SU-DHL-6 (cell line): ENCODE data around the gene HEY2.
A peak's percentile ranks its signal among the peaks of the same experiment; 100 is the strongest.

Source experiments
- H2AFZ ChIP-seq: fragments of 200-600 bp; sonication (generic); 2 replicates; pipeline ENCODE4 v1.6.1; 2014; ENCODE audit warnings: low read depth, mild to moderate bottlenecking, moderate library complexity, mixed read lengths, antibody characterized with exemption, low read length; ENCODE audit not compliant: severe bottlenecking
- H3F3A ChIP-seq: fragments of 200-600 bp; shearing (Covaris generic); 2 replicates; pipeline ENCODE4 v1.6.0; 2016; ENCODE audit warnings: antibody characterized with exemption, mild to moderate bottlenecking; ENCODE audit not compliant: insufficient read depth
- H3K27ac ChIP-seq: fragments of 200-600 bp; sonication (generic); 2 replicates; pipeline ENCODE4 v1.5.1; 2016; ENCODE audit warnings: low read depth, mild to moderate bottlenecking, low read length, moderate library complexity, mixed read lengths
- H3K27me3 ChIP-seq: fragments of 200-600 bp; sonication (generic), shearing (Covaris generic); 2 replicates; pipeline ENCODE4 v1.6.0; 2014; ENCODE audit warnings: mild to moderate bottlenecking, low read length
- H3K36me3 ChIP-seq: fragments of 200-600 bp; sonication (generic); 2 replicates; pipeline ENCODE4 v1.6.1; 2014; ENCODE audit warnings: mild to moderate bottlenecking, low read length, mixed read lengths
- H3K4me2 ChIP-seq: fragments of 300-600, 200-600 bp; shearing (Covaris generic), sonication (generic); 2 replicates; pipeline ENCODE4 v1.6.0; 2014; ENCODE audit warnings: low read length, low read depth, mild to moderate bottlenecking; ENCODE audit not compliant: poor library complexity, severe bottlenecking
- H3K4me3 ChIP-seq: fragments of 200-600 bp; sonication (generic); 2 replicates; pipeline ENCODE4 v1.5.1; 2014; ENCODE audit warnings: antibody characterized with exemption, low read length, mild to moderate bottlenecking, mixed read lengths; ENCODE audit not compliant: insufficient read depth, poor library complexity, severe bottlenecking
- H3K79me2 ChIP-seq: fragments of 200-600 bp; sonication (generic); 2 replicates; pipeline ENCODE4 v1.6.1; 2014; ENCODE audit warnings: mild to moderate bottlenecking, low read length, moderate library complexity; ENCODE audit not compliant: insufficient read depth
- H3K9ac ChIP-seq: fragments of 200-600 bp; sonication (generic); 2 replicates; pipeline ENCODE4 v1.7.0; 2014; ENCODE audit warnings: mild to moderate bottlenecking, low read length
- H3K9me2 ChIP-seq: fragments of 200-600 bp; sonication (generic); replicated peaks from 2 replicates; pipeline ENCODE4 v1.6.1; 2014; ENCODE audit warnings: low read length; ENCODE audit not compliant: insufficient read depth
- H3K9me3 ChIP-seq: fragments of 200-600 bp; sonication (generic); 2 replicates; pipeline ENCODE4 v1.6.1; 2014; ENCODE audit warnings: low read length, mixed read lengths; ENCODE audit not compliant: insufficient read depth
- H4K20me1 ChIP-seq: fragments of 200-600 bp; sonication (generic); 2 replicates; pipeline ENCODE4 v1.6.1; 2014; ENCODE audit warnings: low read depth, mild to moderate bottlenecking, antibody characterized with exemption, low read length, moderate library complexity, mixed read lengths
- EZH2phosphoT487 ChIP-seq: fragments of 200-600 bp; sonication (generic), shearing (Covaris generic); conservative IDR thresholded peaks from 2 replicates; pipeline ENCODE4 v1.6.1; 2018; ENCODE audit warnings: mild to moderate bottlenecking, antibody characterized with exemption, low read length, moderate library complexity, mixed read lengths
- TF ChIP-seq, protein P1 (sequence below): fragments of 200-600 bp; sonication (generic); IDR thresholded peaks from one replicate; pipeline ENCODE4 v1.5.1; 2017; ENCODE audit warnings: antibody characterized with exemption, mild to moderate bottlenecking, low read length, moderate library complexity; ENCODE audit not compliant: insufficient read depth, poor library complexity, severe bottlenecking

The HEY2 gene

DNA sequence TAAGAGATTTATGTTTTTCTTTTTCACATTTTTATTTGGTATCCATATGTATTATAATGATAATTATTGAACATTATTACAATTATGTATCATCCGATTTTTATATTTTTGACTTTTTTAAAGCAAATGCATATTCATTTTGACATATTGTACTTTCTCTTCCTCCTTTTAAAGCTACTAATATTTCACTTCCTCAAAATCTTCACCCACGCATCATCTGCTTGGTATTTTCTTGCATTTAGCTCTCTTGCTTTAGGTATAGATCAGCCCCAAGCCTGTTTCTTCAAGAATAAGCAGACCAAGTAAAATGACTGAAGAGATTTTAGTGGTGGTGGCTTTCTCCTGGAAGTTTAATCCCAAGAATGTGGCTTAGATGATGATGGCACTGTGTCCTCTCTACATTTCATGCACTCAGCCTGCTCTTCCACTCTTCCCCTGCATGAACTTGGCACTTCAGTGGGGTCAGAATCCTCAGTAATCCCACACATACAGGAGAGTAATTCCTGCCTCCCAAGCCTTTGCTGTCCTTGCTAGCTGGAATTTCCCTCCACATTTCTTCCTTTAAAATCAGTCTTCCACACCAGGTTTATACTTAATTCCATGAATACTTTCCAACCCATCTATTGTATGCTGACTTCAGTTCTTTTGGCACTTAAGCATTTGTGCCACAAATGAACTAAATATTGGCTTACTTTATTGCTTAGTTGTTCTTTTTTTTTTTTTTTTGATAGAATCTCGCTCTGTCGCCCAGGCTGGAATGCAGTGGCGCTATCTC lies 49.5 kb downstream of the HEY2 start:
- Histone ChIP-seq H3K36me3 (peaks cover 8% of the 10 kb centered on the region), H3K9ac (peak overlapping the region; percentile 55), H3K4me3 (peak overlapping the region; percentile 32), H2AFZ (no peak overlapping the region), H3K27ac (peak overlapping the region; percentile 97), H3F3A (peaks cover 26% of the 10 kb centered on the region), H3K9me3 (no peaks in the 10 kb centered on the region), H4K20me1 (no peaks in the 10 kb centered on the region), H3K79me2 (peaks cover 88% of the 10 kb centered on the region), H3K4me2 (peak overlapping the region; percentile 87), H3K27me3 (no peaks in the 10 kb centered on the region), H3K9me2 (no peaks in the 10 kb centered on the region)
- TF ChIP-seq EZH2phosphoT487, result no peak
- TF ChIP-seq, protein P1, sequence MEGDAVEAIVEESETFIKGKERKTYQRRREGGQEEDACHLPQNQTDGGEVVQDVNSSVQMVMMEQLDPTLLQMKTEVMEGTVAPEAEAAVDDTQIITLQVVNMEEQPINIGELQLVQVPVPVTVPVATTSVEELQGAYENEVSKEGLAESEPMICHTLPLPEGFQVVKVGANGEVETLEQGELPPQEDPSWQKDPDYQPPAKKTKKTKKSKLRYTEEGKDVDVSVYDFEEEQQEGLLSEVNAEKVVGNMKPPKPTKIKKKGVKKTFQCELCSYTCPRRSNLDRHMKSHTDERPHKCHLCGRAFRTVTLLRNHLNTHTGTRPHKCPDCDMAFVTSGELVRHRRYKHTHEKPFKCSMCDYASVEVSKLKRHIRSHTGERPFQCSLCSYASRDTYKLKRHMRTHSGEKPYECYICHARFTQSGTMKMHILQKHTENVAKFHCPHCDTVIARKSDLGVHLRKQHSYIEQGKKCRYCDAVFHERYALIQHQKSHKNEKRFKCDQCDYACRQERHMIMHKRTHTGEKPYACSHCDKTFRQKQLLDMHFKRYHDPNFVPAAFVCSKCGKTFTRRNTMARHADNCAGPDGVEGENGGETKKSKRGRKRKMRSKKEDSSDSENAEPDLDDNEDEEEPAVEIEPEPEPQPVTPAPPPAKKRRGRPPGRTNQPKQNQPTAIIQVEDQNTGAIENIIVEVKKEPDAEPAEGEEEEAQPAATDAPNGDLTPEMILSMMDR, result no peak

DNA sequence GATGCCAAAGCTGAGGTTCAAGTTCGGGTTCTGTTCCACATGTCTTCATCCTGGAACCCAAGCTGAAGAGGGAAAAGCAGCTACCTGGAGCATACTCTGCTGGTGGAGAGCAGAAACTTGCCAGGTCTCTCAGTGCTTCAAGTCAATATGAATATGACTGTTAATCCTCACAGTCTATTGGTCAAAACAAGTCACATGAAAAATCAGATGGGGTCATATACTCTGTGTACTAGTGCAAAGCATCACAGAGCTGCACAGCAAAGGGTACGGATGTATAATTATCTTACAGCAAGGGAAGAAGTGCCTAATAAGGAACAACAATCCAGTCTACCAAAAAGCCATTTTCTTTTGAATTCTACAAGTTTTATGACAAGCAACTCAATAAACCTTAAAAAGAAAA lies 53.0 kb downstream of the HEY2 start:
- Histone ChIP-seq H2AFZ (no peak overlapping the region), H3K36me3 (peaks cover 10% of the 10 kb centered on the region), H4K20me1 (no peaks in the 10 kb centered on the region), H3K9me3 (no peaks in the 10 kb centered on the region), H3K27ac (peak overlapping the region; percentile 61), H3K4me2 (peak overlapping the region; percentile 52), H3K9ac (0 out of 2 replicates have a peak overlapping the region, but pooled peaks have one; percentile 6), H3K79me2 (peaks cover 84% of the 10 kb centered on the region), H3K9me2 (no peaks in the 10 kb centered on the region), H3K27me3 (no peaks in the 10 kb centered on the region), H3K4me3 (no peak overlapping the region), H3F3A (peaks cover 22% of the 10 kb centered on the region)
- TF ChIP-seq EZH2phosphoT487, result no peak
- TF ChIP-seq, protein P1, result no peak

- H3K9me2 ChIP-seq, result no peaks in the 10 kb centered on the region
- H3K27ac ChIP-seq, result peak overlapping the region; percentile 61
- no peaks in the 10 kb centered on the region; the same call in 1 of the 2 replicates for H4K20me1 ChIP-seq
- TF ChIP-seq EZH2phosphoT487, result no peak
- TF ChIP-seq, protein P1, result no peak
- H3K4me3 ChIP-seq, result no peak overlapping the region
- peaks cover 88% of the 10 kb centered on the region for H3K79me2 ChIP-seq
- no peak overlapping the region for H2AFZ ChIP-seq
- H3K4me2 ChIP-seq, result peak overlapping the region; percentile 52
- no peaks in the 10 kb centered on the region for H3K27me3 ChIP-seq
- peak overlapping the region; percentile 6; the same call in 1 of the 2 replicates for H3K9ac ChIP-seq
- H3K9me3 ChIP-seq, result no peaks in the 10 kb centered on the region
- peaks cover 17% of the 10 kb centered on the region for H3F3A ChIP-seq
- H3K36me3 ChIP-seq, result peaks cover 10% of the 10 kb centered on the region
These were observed 53.5 kb downstream of the HEY2 start for GRCh38 chr6:125802943-125803377.
